ENCODE data around the gene ARMS2. TPM values are rescaled to one million over a fixed set of nuclear protein-coding genes. Genes with fewer than 3 reads are reported as not detected.
A peak's percentile ranks its signal among the peaks of the same experiment; 100 is the strongest.

Gene ARMS2
- total and polyA plus RNA-seq, 4 experiments from 2014 or later = not detected

DNA sequence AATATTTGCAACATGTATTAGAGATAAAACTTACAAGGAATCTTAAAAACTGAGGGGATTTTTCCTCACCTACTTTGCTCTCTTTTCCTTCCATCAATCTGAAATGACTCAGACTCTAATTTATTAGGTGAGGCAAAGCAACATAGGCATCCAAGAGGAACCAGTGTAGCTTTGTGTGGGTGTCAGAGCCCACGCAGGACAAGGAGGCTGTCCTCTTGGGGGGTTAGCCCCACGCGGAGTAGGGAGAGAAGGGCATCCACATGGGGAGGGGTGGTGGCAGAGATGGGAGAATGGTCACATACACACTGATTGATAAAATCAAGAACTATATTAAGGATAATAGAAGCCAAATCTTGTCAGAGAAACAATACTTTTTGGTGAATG, 33.8 kb upstream of the ARMS2 start:
- Histone ChIP-seq H3K27ac (ENCODE audit: low read depth, low read length) (no peak overlapping the region), H3K4me3 (ENCODE audit: low read length in 2 of 2) (no peak overlapping the region), H3K4me1 (ENCODE audit: insufficient read depth, low read length) (peaks cover 79% of the 10 kb centered on the region), H3K36me3 (ENCODE audit: insufficient read depth, low read length) (peaks cover 4% of the 10 kb centered on the region), H3K9me3 (ENCODE audit: control insufficient read depth in 1 of 2, low read length in 2 of 2) (no peaks in the 10 kb centered on the region), H3K27me3 (ENCODE audit: insufficient read depth, low read length) (no peaks in the 10 kb centered on the region)
- peak overlapping the region; percentile 82 to 95 (median 89) for H3K27ac Mint-ChIP-seq
- DNase-seq = no peak
- ChIA-PET CTCF (ENCODE audit: partially characterized antibody) (interaction anchor here (2.4 kb wide), 1 partner anchor 14 kb away, joined by 19 read pairs; no protein-coding TSS in a partner anchor), POLR2A (ENCODE audit: partially characterized antibody) (interaction anchor here (0.8 to 3.0 kb wide), 4 partner anchors 11 to 46 kb away, joined by 3 to 41 read pairs (median 4); partner anchors contain the start of gene PLEKHA1)
- peaks cover 55 to 85% (median 68%) of the 10 kb centered on the region in 4 donors for H3K4me1 Mint-ChIP-seq
- peak overlapping the region in 7 of 8 donors; percentile 17 to 74 (median 54) for H3K4me3 Mint-ChIP-seq
- peaks cover 0 to 2% (median 0%) of the 10 kb centered on the region in 8 donors for H3K9me3 Mint-ChIP-seq
- intact Hi-C loops (cut with micrococcal nuclease) = no loop called here
- H3K36me3 Mint-ChIP-seq = peaks cover 40 to 42% of the 10 kb centered on the region in 2 donors
- H3K27me3 Mint-ChIP-seq = no peaks in the 10 kb centered on the region

DNA sequence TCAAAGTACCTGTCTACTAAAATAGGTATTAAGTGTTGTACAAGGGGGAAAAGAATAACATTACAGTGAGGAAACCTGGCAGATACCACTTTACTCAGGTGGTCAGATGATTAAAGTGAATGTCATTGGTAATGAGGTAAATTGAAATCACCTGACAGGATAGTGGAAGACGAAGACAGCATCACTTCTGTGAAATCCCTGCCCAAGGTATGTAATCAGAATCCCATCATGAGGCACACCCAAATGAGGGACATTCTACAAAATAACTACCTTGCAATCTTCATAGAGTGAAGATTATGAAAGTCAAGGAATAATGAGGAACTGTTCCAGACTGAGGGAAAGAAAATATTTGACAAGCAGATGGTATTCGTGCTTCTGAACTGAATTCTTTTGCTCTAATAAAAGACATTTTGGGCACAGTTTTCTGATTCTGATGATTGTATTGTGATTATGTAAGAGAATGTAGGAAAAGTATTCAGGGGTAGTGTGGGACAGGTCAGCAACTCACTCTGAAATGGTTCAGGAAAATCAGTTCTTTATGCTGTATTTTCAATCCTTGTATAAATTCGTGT, 33.3 kb upstream of the ARMS2 start:
- CTCF ChIA-PET (ENCODE audit: partially characterized antibody) = interaction anchor here (1.1 to 4.0 kb wide), 3 partner anchors 13 to 622 kb away, joined by 3 to 17 read pairs (median 5); partner anchors contain the start of gene PLEKHA1
- no peak overlapping the region for H3K27ac ChIP-seq (ENCODE audit: low read depth, low read length)
- H3K4me1 ChIP-seq (ENCODE audit: insufficient read depth, low read length) = peaks cover 73% of the 10 kb centered on the region
- POLR2A ChIA-PET (ENCODE audit: partially characterized antibody) = interaction anchor here (0.8 to 3.0 kb wide), 3 partner anchors 13 to 46 kb away, joined by 3 to 41 read pairs (median 4); partner anchors contain the start of gene PLEKHA1
- Mint-ChIP-seq H3K9me3 (peaks cover 0 to 2% (median 0%) of the 10 kb centered on the region in 8 donors), H3K27me3 (no peaks in the 10 kb centered on the region), H3K27ac (peak overlapping the region; percentile 82 to 95 (median 89)), H3K36me3 (peaks cover 38 to 41% of the 10 kb centered on the region in 2 donors), H3K4me1 (peaks cover 50 to 84% (median 64%) of the 10 kb centered on the region in 4 donors), H3K4me3 (peak overlapping the region in 6 of 8 donors; percentile 39 to 74 (median 54))
- H3K4me3 ChIP-seq (ENCODE audit: low read length in 2 of 2) = no peak overlapping the region
- no peaks in the 10 kb centered on the region for H3K27me3 ChIP-seq (ENCODE audit: insufficient read depth, low read length)
- DNase-seq = peak in 1 of 5 donors; percentile 31
- no peaks in the 10 kb centered on the region for H3K9me3 ChIP-seq (ENCODE audit: control insufficient read depth in 1 of 2, low read length in 2 of 2)
- H3K36me3 ChIP-seq (ENCODE audit: insufficient read depth, low read length) = peaks cover 4% of the 10 kb centered on the region
- intact Hi-C loops (cut with micrococcal nuclease) = no loop called here

DNA sequence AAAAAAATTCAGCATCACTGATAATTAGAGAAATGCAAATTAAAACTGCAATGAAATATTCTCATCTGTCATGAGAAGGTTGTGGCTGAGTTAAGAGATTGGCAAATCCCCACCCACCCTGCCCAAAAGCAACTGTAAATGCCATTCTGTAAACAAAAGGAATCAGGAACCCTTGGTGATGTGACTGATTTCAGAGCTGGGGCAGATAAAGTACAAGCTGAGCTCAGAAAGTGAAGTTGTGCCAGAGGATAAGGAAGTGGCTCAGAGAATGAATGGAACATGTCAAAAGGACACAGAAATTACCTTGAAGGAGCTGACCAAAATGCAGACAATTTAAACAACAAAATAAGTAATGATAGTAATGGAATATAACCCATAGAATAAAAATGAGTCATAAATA, 32.7 kb upstream of the ARMS2 start:
- Histone ChIP-seq H3K27me3 (ENCODE audit: insufficient read depth, low read length) (no peaks in the 10 kb centered on the region), H3K36me3 (ENCODE audit: insufficient read depth, low read length) (peaks cover 4% of the 10 kb centered on the region), H3K9me3 (ENCODE audit: control insufficient read depth in 1 of 2, low read length in 2 of 2) (no peaks in the 10 kb centered on the region), H3K4me1 (ENCODE audit: insufficient read depth, low read length) (peaks cover 67% of the 10 kb centered on the region), H3K27ac (ENCODE audit: low read depth, low read length) (no peak overlapping the region), H3K4me3 (ENCODE audit: low read length in 2 of 2) (no peak overlapping the region)
- ChIA-PET CTCF (ENCODE audit: partially characterized antibody) (interaction anchor here (0.9 to 4.0 kb wide), 5 partner anchors 12 to 621 kb away, joined by 3 to 17 read pairs (median 4); partner anchors contain the start of gene PLEKHA1), POLR2A (ENCODE audit: partially characterized antibody) (interaction anchor here (1.4 to 1.7 kb wide), 2 partner anchors 32 to 47 kb away, joined by 4 to 14 read pairs; partner anchors contain the start of gene PLEKHA1)
- Mint-ChIP-seq H3K27ac (peak overlapping the region; percentile 66 to 91 (median 84)), H3K27me3 (no peaks in the 10 kb centered on the region), H3K9me3 (peaks cover 0 to 2% (median 0%) of the 10 kb centered on the region in 8 donors), H3K4me3 (peak overlapping the region in 7 of 8 donors; percentile 45 to 78 (median 68)), H3K36me3 (peaks cover 37 to 38% of the 10 kb centered on the region in 2 donors), H3K4me1 (peaks cover 46 to 80% (median 59%) of the 10 kb centered on the region in 4 donors)
- intact Hi-C loops (cut with micrococcal nuclease) = no loop called here
- DNase-seq = no peak

DNA sequence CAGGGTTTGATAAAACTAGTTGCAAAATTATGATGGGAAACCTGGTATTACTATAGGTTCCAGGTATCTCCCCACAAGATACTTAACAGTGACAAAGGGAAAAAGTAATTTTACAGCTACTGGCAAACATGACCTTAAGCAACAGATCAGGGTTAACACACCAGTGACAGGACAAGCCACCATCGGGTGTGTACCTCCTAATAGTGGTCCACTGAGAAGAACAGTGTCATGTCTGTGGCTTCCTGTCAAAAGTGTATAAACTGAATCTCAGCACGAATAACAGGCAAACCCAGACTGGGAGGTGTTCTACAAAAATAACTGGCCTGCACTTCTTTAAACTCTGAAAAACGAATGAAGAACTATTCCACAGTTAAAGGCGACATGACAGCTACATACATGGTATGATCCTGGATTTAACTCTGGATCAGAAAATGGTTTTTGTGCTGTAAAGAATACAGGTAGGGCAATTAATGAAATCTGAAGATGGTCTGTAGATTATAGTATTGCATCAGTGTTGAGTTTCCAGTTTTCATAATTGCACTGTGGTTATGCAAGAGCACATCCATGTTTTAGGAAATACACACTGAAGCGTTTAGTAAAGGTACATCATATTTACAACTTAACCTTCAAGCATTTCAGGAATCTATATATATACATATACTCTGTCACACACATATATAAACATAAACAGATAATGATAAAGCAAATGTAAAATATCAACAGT, 32.0 kb upstream of the ARMS2 start:
- Histone ChIP-seq H3K4me1 (ENCODE audit: insufficient read depth, low read length) (peaks cover 61% of the 10 kb centered on the region), H3K27me3 (ENCODE audit: insufficient read depth, low read length) (no peaks in the 10 kb centered on the region), H3K9me3 (ENCODE audit: control insufficient read depth in 1 of 2, low read length in 2 of 2) (no peaks in the 10 kb centered on the region), H3K4me3 (ENCODE audit: low read length in 2 of 2) (no peak overlapping the region), H3K36me3 (ENCODE audit: insufficient read depth, low read length) (peaks cover 4% of the 10 kb centered on the region), H3K27ac (ENCODE audit: low read depth, low read length) (peak overlapping the region; percentile 33)
- peak overlapping the region; percentile 14 to 91 (median 84) for H3K27ac Mint-ChIP-seq
- peaks cover 37 to 40% of the 10 kb centered on the region in 2 donors for H3K36me3 Mint-ChIP-seq
- DNase-seq = peak in 3 of 5 donors; percentile 24 to 57 (median 27)
- ChIA-PET CTCF (ENCODE audit: partially characterized antibody) (interaction anchor here (0.8 to 4.0 kb wide), 6 partner anchors 11 to 621 kb away, joined by 3 to 17 read pairs (median 4); partner anchors contain the start of gene PLEKHA1), POLR2A (ENCODE audit: partially characterized antibody) (interaction anchor here (1.4 to 1.7 kb wide), 2 partner anchors 33 to 48 kb away, joined by 4 to 14 read pairs; partner anchors contain the start of gene PLEKHA1)
- peaks cover 47 to 80% (median 60%) of the 10 kb centered on the region in 4 donors for H3K4me1 Mint-ChIP-seq
- no peaks in the 10 kb centered on the region for H3K27me3 Mint-ChIP-seq
- intact Hi-C loops (cut with micrococcal nuclease) = no loop called here
- peak overlapping the region in 7 of 8 donors; percentile 6 to 77 (median 55) for H3K4me3 Mint-ChIP-seq
- H3K9me3 Mint-ChIP-seq = peaks cover 0 to 2% (median 0%) of the 10 kb centered on the region in 8 donors

- no peak for DNase-seq
- H3K27ac ChIP-seq (ENCODE audit: low read depth, low read length) = no peak overlapping the region
- no peak overlapping the region for H3K4me3 ChIP-seq (ENCODE audit: low read length in 2 of 2)
- Mint-ChIP-seq H3K4me1 (peaks cover 36 to 69% (median 46%) of the 10 kb centered on the region in 4 donors), H3K9me3 (peaks cover 0 to 2% (median 0%) of the 10 kb centered on the region in 8 donors), H3K27me3 (no peaks in the 10 kb centered on the region), H3K4me3 (no peak overlapping the region), H3K36me3 (peaks cover 31 to 41% of the 10 kb centered on the region in 2 donors), H3K27ac (peak overlapping the region in 3 of 7 donors; percentile 1 to 59 (median 42))
- H3K9me3 ChIP-seq (ENCODE audit: control insufficient read depth in 1 of 2, low read length in 2 of 2) = no peaks in the 10 kb centered on the region
- intact Hi-C loops (cut with micrococcal nuclease) = no loop called here
- ChIA-PET CTCF (ENCODE audit: partially characterized antibody) (interaction anchor here (0.6 to 4.0 kb wide), 5 partner anchors 11 to 142 kb away, joined by 3 to 17 read pairs (median 4); partner anchors contain the start of gene PLEKHA1), POLR2A (ENCODE audit: partially characterized antibody) (interaction anchor here (0.6 to 2.0 kb wide), 4 partner anchors 10 to 59 kb away, joined by 3 to 5 read pairs (median 4); partner anchors contain the start of gene PLEKHA1)
- peaks cover 45% of the 10 kb centered on the region for H3K4me1 ChIP-seq (ENCODE audit: insufficient read depth, low read length)
- H3K27me3 ChIP-seq (ENCODE audit: insufficient read depth, low read length) = no peaks in the 10 kb centered on the region
- peaks cover 7% of the 10 kb centered on the region for H3K36me3 ChIP-seq (ENCODE audit: insufficient read depth, low read length)
These were observed 30.4 kb upstream of the ARMS2 start for GRCh38 chr10:122424059-122424458.

DNA sequence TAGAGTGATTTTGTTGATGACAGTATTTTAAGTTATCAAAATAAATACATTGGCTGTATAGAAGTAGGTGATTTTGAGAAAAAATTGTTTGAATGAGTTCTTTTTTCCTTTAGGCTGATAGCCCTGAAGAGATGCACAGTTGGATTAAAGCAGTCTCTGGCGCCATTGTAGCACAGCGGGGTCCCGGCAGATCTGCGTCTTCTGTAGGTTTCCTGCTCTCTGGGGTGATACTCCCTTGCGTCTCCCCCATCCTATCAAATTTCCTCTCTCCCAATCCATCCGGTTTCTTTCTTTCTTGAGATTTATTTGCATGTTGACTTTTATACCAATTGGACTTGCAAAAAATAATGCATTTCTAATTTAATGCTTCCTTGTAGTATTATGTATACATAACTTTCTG, 27.6 kb upstream of the ARMS2 start:
- CTCF ChIA-PET (ENCODE audit: partially characterized antibody) = no interaction called here
- DNase-seq = no peak
- H3K36me3 Mint-ChIP-seq = peaks cover 33 to 49% of the 10 kb centered on the region in 2 donors
- Histone ChIP-seq H3K27me3 (ENCODE audit: insufficient read depth, low read length) (no peaks in the 10 kb centered on the region), H3K36me3 (ENCODE audit: insufficient read depth, low read length) (peaks cover 7% of the 10 kb centered on the region), H3K4me1 (ENCODE audit: insufficient read depth, low read length) (peaks cover 17% of the 10 kb centered on the region), H3K9me3 (ENCODE audit: control insufficient read depth in 1 of 2, low read length in 2 of 2) (no peaks in the 10 kb centered on the region), H3K4me3 (ENCODE audit: low read length in 2 of 2) (no peak overlapping the region), H3K27ac (ENCODE audit: low read depth, low read length) (no peak overlapping the region)
- H3K4me1 Mint-ChIP-seq = peaks cover 14 to 42% (median 22%) of the 10 kb centered on the region in 4 donors
- POLR2A ChIA-PET (ENCODE audit: partially characterized antibody) = no interaction called here
- H3K27ac Mint-ChIP-seq = peak overlapping the region in 5 of 7 donors; percentile 36 to 62 (median 59)
- H3K27me3 Mint-ChIP-seq = no peaks in the 10 kb centered on the region
- intact Hi-C loops (cut with micrococcal nuclease) = no loop called here
- no peaks in the 10 kb centered on the region for H3K9me3 Mint-ChIP-seq
- no peak overlapping the region for H3K4me3 Mint-ChIP-seq

Measured in CD4-positive, alpha-beta memory T cell (primary cell).